Uterus (tissue), 2 donors: ENCODE measurements around the gene CPNE1.

Experiments used
- POLR2A ChIP-seq, 2 donors: fragments of 450-650 bp; IDR thresholded peaks; one replicate each; pipeline ENCODE4 v1.6.1; 2016; ENCODE audit warnings: antibody characterized with exemption in 2 of 2, mild to moderate bottlenecking in 1 of 2, moderate library complexity in 1 of 2
- TF ChIP-seq, protein P1 (sequence below), 4 experiments: fragments of 200-600 bp in 2 of 4; fragments of 450-650 bp in 2 of 4; sonication (generic) in 2 of 4; IDR thresholded peaks; one replicate each; pipeline ENCODE4 v1.5.1; 2016 to 2019; ENCODE audit warnings: antibody characterized with exemption in 4 of 4, mild to moderate bottlenecking in 2 of 4, moderate library complexity in 1 of 4

- TF ChIP-seq, protein P1, sequence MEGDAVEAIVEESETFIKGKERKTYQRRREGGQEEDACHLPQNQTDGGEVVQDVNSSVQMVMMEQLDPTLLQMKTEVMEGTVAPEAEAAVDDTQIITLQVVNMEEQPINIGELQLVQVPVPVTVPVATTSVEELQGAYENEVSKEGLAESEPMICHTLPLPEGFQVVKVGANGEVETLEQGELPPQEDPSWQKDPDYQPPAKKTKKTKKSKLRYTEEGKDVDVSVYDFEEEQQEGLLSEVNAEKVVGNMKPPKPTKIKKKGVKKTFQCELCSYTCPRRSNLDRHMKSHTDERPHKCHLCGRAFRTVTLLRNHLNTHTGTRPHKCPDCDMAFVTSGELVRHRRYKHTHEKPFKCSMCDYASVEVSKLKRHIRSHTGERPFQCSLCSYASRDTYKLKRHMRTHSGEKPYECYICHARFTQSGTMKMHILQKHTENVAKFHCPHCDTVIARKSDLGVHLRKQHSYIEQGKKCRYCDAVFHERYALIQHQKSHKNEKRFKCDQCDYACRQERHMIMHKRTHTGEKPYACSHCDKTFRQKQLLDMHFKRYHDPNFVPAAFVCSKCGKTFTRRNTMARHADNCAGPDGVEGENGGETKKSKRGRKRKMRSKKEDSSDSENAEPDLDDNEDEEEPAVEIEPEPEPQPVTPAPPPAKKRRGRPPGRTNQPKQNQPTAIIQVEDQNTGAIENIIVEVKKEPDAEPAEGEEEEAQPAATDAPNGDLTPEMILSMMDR (IDR thresholded peaks at IDR 0.05), result no peak
- TF ChIP-seq POLR2A (IDR thresholded peaks at IDR 0.05), result no peak
These were observed 21.7 kb downstream of the CPNE1 start for GRCh38 chr20:35643045-35643444.
